Panc1 (cell line): ENCODE results near the gene ZCCHC7.

Experiments used
- SIN3A ChIP-seq: IDR thresholded peaks from 2 replicates; pipeline ENCODE4 v1.6.1; 2012; ENCODE audit warnings: low read depth, mild to moderate bottlenecking, low read length, moderate library complexity, borderline replicate concordance; ENCODE audit not compliant: insufficient read depth
- TF ChIP-seq, protein P1 (sequence below): fragments of 450-650 bp; IDR thresholded peaks from 2 replicates; pipeline ENCODE4 v1.5.1; 2017; ENCODE audit warnings: mild to moderate bottlenecking
- TF ChIP-seq, protein P2 (sequence below), 2 experiments: IDR thresholded peaks; 2 replicates each; pipeline ENCODE4 v1.6.1; 2011 to 2012; ENCODE audit warnings: low read depth in 2 of 2, control low read depth in 1 of 2, low read length in 1 of 2, mild to moderate bottlenecking in 1 of 2, moderate library complexity in 1 of 2; ENCODE audit not compliant: insufficient read depth in 1 of 2

GRCh38 chr9:37202091-37202490 lies 81.7 kb downstream of the ZCCHC7 start:
- TF ChIP-seq, protein P1, sequence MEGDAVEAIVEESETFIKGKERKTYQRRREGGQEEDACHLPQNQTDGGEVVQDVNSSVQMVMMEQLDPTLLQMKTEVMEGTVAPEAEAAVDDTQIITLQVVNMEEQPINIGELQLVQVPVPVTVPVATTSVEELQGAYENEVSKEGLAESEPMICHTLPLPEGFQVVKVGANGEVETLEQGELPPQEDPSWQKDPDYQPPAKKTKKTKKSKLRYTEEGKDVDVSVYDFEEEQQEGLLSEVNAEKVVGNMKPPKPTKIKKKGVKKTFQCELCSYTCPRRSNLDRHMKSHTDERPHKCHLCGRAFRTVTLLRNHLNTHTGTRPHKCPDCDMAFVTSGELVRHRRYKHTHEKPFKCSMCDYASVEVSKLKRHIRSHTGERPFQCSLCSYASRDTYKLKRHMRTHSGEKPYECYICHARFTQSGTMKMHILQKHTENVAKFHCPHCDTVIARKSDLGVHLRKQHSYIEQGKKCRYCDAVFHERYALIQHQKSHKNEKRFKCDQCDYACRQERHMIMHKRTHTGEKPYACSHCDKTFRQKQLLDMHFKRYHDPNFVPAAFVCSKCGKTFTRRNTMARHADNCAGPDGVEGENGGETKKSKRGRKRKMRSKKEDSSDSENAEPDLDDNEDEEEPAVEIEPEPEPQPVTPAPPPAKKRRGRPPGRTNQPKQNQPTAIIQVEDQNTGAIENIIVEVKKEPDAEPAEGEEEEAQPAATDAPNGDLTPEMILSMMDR = no peak
- TF ChIP-seq SIN3A = no peak
- TF ChIP-seq, protein P2, sequence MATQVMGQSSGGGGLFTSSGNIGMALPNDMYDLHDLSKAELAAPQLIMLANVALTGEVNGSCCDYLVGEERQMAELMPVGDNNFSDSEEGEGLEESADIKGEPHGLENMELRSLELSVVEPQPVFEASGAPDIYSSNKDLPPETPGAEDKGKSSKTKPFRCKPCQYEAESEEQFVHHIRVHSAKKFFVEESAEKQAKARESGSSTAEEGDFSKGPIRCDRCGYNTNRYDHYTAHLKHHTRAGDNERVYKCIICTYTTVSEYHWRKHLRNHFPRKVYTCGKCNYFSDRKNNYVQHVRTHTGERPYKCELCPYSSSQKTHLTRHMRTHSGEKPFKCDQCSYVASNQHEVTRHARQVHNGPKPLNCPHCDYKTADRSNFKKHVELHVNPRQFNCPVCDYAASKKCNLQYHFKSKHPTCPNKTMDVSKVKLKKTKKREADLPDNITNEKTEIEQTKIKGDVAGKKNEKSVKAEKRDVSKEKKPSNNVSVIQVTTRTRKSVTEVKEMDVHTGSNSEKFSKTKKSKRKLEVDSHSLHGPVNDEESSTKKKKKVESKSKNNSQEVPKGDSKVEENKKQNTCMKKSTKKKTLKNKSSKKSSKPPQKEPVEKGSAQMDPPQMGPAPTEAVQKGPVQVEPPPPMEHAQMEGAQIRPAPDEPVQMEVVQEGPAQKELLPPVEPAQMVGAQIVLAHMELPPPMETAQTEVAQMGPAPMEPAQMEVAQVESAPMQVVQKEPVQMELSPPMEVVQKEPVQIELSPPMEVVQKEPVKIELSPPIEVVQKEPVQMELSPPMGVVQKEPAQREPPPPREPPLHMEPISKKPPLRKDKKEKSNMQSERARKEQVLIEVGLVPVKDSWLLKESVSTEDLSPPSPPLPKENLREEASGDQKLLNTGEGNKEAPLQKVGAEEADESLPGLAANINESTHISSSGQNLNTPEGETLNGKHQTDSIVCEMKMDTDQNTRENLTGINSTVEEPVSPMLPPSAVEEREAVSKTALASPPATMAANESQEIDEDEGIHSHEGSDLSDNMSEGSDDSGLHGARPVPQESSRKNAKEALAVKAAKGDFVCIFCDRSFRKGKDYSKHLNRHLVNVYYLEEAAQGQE (IDR thresholded peaks at IDR 0.05; ENCODE audit: insufficient read depth in 1 of 2, low read depth in 2 of 2, low read length in 1 of 2) = no peak
